Fibroblast of skin of scalp (primary cell): ENCODE results near the gene RRBP1.
A peak's percentile ranks its signal among the peaks of the same experiment; 100 is the strongest.

Experiments
- DNase-seq: peaks from one replicate; pipeline ENCODE4 v3.0.0-alpha.2; 2013

RRBP1 gene

GRCh38 chr20:17680836-17681725 is 961 bp downstream of the RRBP1 start:
- DNase-seq: peak; percentile 77

GRCh38 chr20:17679941-17680835 is 1.9 kb downstream of the RRBP1 start:
- peak; percentile 45 for DNase-seq

- no peak for DNase-seq
These were observed 3.2 kb downstream of the RRBP1 start for GRCh38 chr20:17678886-17679285.

- DNase-seq: no peak
These were observed 3.7 kb downstream of the RRBP1 start for GRCh38 chr20:17678295-17678694.

- no peak for DNase-seq
These were observed 5.1 kb downstream of the RRBP1 start for GRCh38 chr20:17676942-17677341.

- no peak for DNase-seq
These were observed 5.7 kb downstream of the RRBP1 start for GRCh38 chr20:17676378-17676759.

- no peak for DNase-seq
These were observed 6.3 kb downstream of the RRBP1 start for GRCh38 chr20:17675519-17676377.

- no peak for DNase-seq
These were observed 7.1 kb downstream of the RRBP1 start for GRCh38 chr20:17674722-17675518.

GRCh38 chr20:17673084-17673483 is 9.0 kb downstream of the RRBP1 start:
- DNase-seq: no peak

- DNase-seq: no peak
These were observed 10.5 kb downstream of the RRBP1 start for GRCh38 chr20:17671565-17671964.

- no peak for DNase-seq
These were observed 11.0 kb downstream of the RRBP1 start for GRCh38 chr20:17671011-17671410.

GRCh38 chr20:17669306-17669931 is 12.6 kb downstream of the RRBP1 start:
- DNase-seq: no peak

- no peak for DNase-seq
These were observed 13.6 kb downstream of the RRBP1 start for GRCh38 chr20:17668432-17668831.

- DNase-seq: no peak
These were observed 14.6 kb downstream of the RRBP1 start for GRCh38 chr20:17667445-17667844.

- DNase-seq: peak; percentile 31
These were observed 15.6 kb downstream of the RRBP1 start for GRCh38 chr20:17666481-17666880.

GRCh38 chr20:17665756-17666155 is 16.3 kb downstream of the RRBP1 start:
- DNase-seq: no peak

GRCh38 chr20:17664025-17664633 is 17.9 kb downstream of the RRBP1 start:
- DNase-seq: no peak

- DNase-seq: peak; percentile 31
These were observed 18.6 kb downstream of the RRBP1 start for GRCh38 chr20:17663486-17663885.

- no peak for DNase-seq
These were observed 19.0 kb downstream of the RRBP1 start for GRCh38 chr20:17663040-17663399.

- peak; percentile 90 for DNase-seq
These were observed 19.6 kb downstream of the RRBP1 start for GRCh38 chr20:17662333-17663039.
